HG02870 (cell line): Measurements from ENCODE around the gene SP5.
"Not testable (repeated sequence)": the region's sequence is repeated elsewhere in the genome, so short reads cannot be mapped to it uniquely, and the experiment has no call there.

Experiments
- ATAC-seq: cut with Tn5 transposase; IDR thresholded peaks from one replicate; pipeline ENCODE4 v1.9.1; 2021; ENCODE audit warnings: mild to moderate bottlenecking, moderate library complexity; ENCODE audit not compliant: unreplicated experiment

SP5 gene

DNA sequence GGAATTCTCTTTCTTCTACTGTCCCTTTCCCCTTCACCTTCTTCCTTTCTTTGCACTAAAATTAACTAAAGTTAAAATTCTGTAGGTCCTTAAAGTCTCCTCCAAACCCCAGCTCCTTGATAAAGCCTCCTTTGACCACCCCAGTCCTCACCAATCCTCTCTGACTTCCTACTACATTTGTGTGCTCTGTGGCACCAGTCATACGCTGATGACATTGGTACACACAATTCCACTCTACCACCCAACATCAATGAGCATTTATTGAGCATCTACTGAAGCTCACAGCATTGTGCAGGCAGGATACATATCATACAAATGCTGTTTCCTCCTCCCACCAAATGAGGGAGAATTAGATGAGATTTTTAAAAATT, 4.5 kb upstream of the SP5 start:
- ATAC-seq: no peak

- no peak for ATAC-seq
Measured at GRCh38 chr2:170711196-170711773, 3.9 kb upstream of the SP5 start.

GRCh38 chr2:170711774-170712652, 3.1 kb upstream of the SP5 start:
- no peak for ATAC-seq

DNA sequence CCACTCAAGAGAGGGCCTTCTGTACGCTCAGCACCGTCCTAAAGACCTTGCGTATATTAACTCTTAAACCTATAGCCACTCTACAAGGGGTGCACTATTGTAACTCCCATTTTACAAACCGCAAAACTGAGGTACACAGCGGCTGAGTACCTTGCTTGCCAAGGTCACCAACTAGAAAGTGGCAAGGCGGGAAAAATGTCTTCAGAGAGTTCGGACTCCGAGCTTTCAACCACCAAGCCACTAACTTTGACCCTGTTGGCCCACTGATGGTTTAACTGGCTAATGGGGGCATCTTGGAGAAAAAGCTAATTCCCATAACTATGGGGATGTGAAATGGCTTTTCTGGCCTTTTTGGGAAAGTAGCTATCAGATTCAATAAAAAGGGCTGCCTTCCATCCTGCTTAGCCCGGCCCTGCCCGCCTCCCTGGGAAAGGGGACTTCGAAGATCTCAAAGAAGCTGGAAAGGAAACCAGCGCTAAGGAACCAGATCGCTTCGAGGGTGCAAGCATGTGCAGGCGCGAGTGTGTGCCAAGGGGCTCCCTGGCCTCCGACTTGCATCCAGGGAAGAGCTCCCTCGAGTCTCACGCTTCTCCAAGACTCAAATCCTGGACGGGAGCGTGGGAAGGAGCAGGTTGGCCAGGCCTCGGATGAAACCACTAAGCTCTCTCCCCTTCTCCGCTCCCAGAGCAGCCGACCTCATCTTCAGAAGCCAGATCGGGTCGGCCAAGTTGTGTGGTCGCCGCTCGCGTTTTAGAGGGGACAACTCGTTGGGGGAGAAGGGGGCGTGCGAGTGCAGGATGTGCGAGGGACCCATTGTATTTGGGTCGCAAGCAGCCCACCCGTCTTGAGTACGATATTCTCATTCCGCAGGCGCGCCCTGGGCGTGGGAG, 2.2 kb upstream of the SP5 start:
- ATAC-seq: no peak

GRCh38 chr2:170713543-170714380, 1.4 kb upstream of the SP5 start:
- no peak for ATAC-seq

- ATAC-seq: no peak
Measured at GRCh38 chr2:170714381-170715061, 616 bp upstream of the SP5 start.

GRCh38 chr2:170715932-170716777, 1.0 kb downstream of the SP5 start:
- no peak for ATAC-seq

DNA sequence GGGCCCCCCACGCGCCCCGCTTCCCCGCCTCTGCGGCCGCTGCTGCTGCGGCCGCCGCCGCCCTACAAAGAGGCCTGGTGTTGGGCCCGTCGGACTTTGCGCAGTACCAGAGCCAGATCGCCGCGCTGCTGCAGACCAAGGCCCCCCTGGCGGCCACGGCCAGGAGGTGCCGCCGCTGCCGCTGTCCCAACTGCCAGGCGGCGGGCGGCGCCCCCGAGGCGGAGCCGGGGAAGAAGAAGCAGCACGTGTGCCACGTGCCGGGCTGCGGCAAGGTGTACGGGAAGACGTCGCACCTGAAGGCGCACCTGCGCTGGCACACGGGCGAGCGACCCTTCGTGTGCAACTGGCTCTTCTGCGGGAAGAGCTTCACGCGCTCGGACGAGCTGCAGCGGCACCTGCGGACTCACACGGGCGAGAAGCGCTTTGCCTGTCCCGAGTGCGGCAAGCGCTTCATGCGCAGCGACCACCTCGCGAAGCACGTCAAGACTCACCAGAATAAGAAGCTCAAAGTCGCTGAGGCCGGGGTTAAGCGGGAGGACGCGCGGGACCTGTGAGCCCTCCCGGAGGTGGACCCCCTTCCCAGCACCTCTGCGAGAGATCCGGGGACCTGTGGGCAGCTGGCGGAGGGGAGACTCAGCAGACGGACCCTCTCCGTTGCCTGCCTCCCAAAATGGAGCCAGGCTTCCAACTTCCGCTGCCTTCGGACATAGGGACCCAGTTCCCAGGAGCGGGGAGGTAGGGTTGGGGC, 1.9 kb downstream of the SP5 start:
- ATAC-seq: no peak

DNA sequence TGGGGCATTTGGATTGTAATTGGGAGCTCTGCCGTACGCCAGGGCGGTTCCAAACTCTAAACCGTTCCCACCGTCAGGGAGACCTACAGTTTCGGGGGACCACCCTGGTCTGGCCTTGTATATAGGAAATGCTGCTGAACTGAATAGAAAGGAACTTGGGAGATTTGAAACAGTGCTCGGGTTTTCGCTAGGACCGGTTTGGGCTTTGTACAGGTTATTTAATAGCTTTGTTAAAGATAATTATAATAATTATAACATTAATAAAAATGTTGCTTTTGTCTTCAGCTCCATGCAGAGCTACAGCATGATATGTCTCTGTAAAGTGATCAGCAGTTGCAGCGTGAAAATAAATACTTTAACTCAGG, 2.4 kb downstream of the SP5 start:
- no peak for ATAC-seq

- no peak for ATAC-seq
Measured at GRCh38 chr2:170717991-170718589, 3.0 kb downstream of the SP5 start.

GRCh38 chr2:170719810-170720209, 4.7 kb downstream of the SP5 start:
- no peak for ATAC-seq

DNA sequence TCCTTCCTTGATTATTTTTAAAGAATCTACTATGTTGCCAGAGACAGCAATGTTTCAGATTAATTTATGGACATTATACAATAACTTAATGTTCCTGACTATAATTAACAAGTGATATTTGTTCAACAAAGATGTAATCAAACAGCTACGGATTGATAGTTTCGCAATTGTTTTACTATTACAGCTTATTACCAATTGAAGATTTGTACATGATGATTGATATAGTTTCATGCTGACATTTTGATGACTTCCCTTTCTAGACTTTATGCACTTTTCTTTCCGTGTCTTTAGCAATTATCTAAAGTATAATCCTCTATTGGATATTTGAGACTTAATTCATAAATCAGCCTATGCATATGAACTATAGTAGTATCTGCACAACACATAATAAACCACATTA, 6.5 kb downstream of the SP5 start:
- no peak for ATAC-seq

DNA sequence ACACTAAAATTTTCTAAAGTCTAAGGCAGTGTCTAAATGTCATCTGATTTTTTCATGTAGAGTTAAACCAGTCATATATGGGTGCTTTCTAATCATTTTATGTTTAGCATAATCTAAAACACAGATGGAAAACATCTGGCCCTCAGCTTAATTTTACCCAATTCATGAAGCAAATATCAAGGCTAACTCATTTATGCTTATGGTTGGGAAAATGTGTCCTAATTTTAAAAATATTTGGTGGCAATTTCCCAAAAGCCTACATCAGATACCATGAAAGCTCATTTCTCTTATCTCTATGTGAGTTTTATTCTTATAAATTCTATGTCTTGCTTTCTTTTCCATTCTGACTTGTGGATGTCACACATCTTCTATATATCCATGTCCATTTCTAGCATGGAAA, 7.2 kb downstream of the SP5 start:
- ATAC-seq: no peak

GRCh38 chr2:170723446-170723958, 8.4 kb downstream of the SP5 start:
- no peak for ATAC-seq

GRCh38 chr2:170733798-170734600, 18.9 kb downstream of the SP5 start:
- ATAC-seq: no peak

- not testable (repeated sequence) for ATAC-seq
Measured at GRCh38 chr2:170734601-170735000, 19.5 kb downstream of the SP5 start.

GRCh38 chr2:170736628-170737027, 21.5 kb downstream of the SP5 start:
- ATAC-seq: no peak
